H9 (cell line): Measurements from ENCODE around the gene KLC1. TPM values are rescaled to one million over a fixed set of nuclear protein-coding genes. Genes with fewer than 3 reads are reported as not detected.

Experiments
- DNase-seq: peaks from one replicate; pipeline ENCODE4 v3.0.0-alpha.2; 2017
- H2AFZ ChIP-seq: one replicate; pipeline ENCODE4 v1.6.1; 2013; ENCODE audit warnings: mild to moderate bottlenecking, low read length, control low read depth, moderate library complexity
- H2AK5ac ChIP-seq: 2 replicates; pipeline ENCODE4 v1.6.1; 2013; ENCODE audit warnings: low read length, control low read depth, mixed read lengths; ENCODE audit not compliant: insufficient read length
- H2BK120ac ChIP-seq: one replicate; pipeline ENCODE4 v1.6.1; 2013; ENCODE audit warnings: low read depth, mild to moderate bottlenecking, low read length, control low read depth, inconsistent platforms; ENCODE audit not compliant: poor library complexity, severe bottlenecking
- H2BK12ac ChIP-seq: 2 replicates; pipeline ENCODE4 v1.6.1; 2013; ENCODE audit warnings: low read length, control low read depth, mixed read lengths, low read depth; ENCODE audit not compliant: insufficient read length
- H2BK15ac ChIP-seq: 2 replicates; pipeline ENCODE4 v1.6.1; 2013; ENCODE audit warnings: low read depth, low read length, control low read depth
- H2BK20ac ChIP-seq: one replicate; pipeline ENCODE4 v1.6.1; 2013; ENCODE audit warnings: low read depth, mild to moderate bottlenecking, low read length, control low read depth, inconsistent platforms; ENCODE audit not compliant: poor library complexity, severe bottlenecking
- H2BK5ac ChIP-seq: 2 replicates; pipeline ENCODE4 v1.6.1; 2013; ENCODE audit warnings: low read length, control low read depth, mixed read lengths; ENCODE audit not compliant: insufficient read length
- H3K14ac ChIP-seq: 2 replicates; pipeline ENCODE4 v1.6.1; 2013; ENCODE audit warnings: low read length, control low read depth; ENCODE audit not compliant: insufficient read depth
- H3K18ac ChIP-seq: 2 replicates; pipeline ENCODE4 v1.6.1; 2013; ENCODE audit warnings: low read depth, mild to moderate bottlenecking, mixed read lengths, low read length, control low read depth; ENCODE audit not compliant: insufficient read length
- H3K23ac ChIP-seq: 2 replicates; pipeline ENCODE4 v1.6.1; 2013; ENCODE audit warnings: low read length, control low read depth, mixed read lengths, low read depth; ENCODE audit not compliant: insufficient read length
- H3K23me2 ChIP-seq: 2 replicates; pipeline ENCODE4 v1.6.1; 2013; ENCODE audit warnings: low read depth, mild to moderate bottlenecking, mixed read lengths, low read length, control low read depth; ENCODE audit not compliant: insufficient read length, poor library complexity, severe bottlenecking
- H3K27ac ChIP-seq: 2 replicates; pipeline ENCODE4 v1.5.1; 2013; ENCODE audit warnings: low read length, control low read depth, mixed read lengths, low read depth; ENCODE audit not compliant: insufficient read length
- H3K27me3 ChIP-seq: 2 replicates; pipeline ENCODE4 v1.6.1; 2013; ENCODE audit warnings: low read length, control low read depth, inconsistent platforms; ENCODE audit not compliant: insufficient read depth
- H3K4ac ChIP-seq: 2 replicates; pipeline ENCODE4 v1.6.1; 2013; ENCODE audit warnings: low read depth, mild to moderate bottlenecking, control low read depth, inconsistent platforms, low read length, moderate library complexity
- H3K4me1 ChIP-seq: 2 replicates; pipeline ENCODE4 v1.6.1; 2013; ENCODE audit warnings: low read length, control low read depth, inconsistent platforms; ENCODE audit not compliant: insufficient read depth
- H3K4me2 ChIP-seq: 2 replicates; pipeline ENCODE4 v1.6.1; 2013; ENCODE audit warnings: low read length, control low read depth, mixed read lengths; ENCODE audit not compliant: insufficient read length, insufficient read depth
- H3K56ac ChIP-seq: 2 replicates; pipeline ENCODE4 v1.6.1; 2013; ENCODE audit warnings: low read depth, mild to moderate bottlenecking, mixed read lengths, low read length, control low read depth; ENCODE audit not compliant: insufficient read length
- H3K79me1 ChIP-seq: 2 replicates; pipeline ENCODE4 v1.6.1; 2013; ENCODE audit warnings: low read depth, mild to moderate bottlenecking, moderate library complexity, low read length, control low read depth, inconsistent platforms; ENCODE audit not compliant: insufficient read depth, poor library complexity, severe bottlenecking
- H3K79me2 ChIP-seq: 2 replicates; pipeline ENCODE4 v1.6.1; 2013; ENCODE audit warnings: low read length, control low read depth, inconsistent platforms; ENCODE audit not compliant: insufficient read depth
- H3K9ac ChIP-seq: 2 replicates; pipeline ENCODE4 v1.6.1; 2013; ENCODE audit warnings: low read length, control low read depth, mixed read lengths; ENCODE audit not compliant: insufficient read length; ENCODE audit errors: extremely low read depth
- H3K9me3 ChIP-seq: one replicate; pipeline ENCODE4 v1.6.1; 2013; ENCODE audit warnings: low read depth, low read length, inconsistent platforms; ENCODE audit not compliant: control insufficient read depth
- H3T11ph ChIP-seq: one replicate; pipeline ENCODE4 v1.6.1; 2013; ENCODE audit warnings: mild to moderate bottlenecking, low read length, control low read depth, inconsistent platforms
- H4K20me1 ChIP-seq: one replicate; pipeline ENCODE4 v1.6.1; 2013; ENCODE audit not compliant: control insufficient read depth, insufficient read length, insufficient read depth
- H4K5ac ChIP-seq: 2 replicates; pipeline ENCODE4 v1.6.1; 2013; ENCODE audit warnings: low read depth, mild to moderate bottlenecking, mixed read lengths, low read length, control low read depth; ENCODE audit not compliant: insufficient read length
- H4K8ac ChIP-seq: replicated peaks from 2 replicates; pipeline ENCODE4 v1.6.1; 2013; ENCODE audit warnings: low read length, control low read depth, mixed read lengths, low read depth; ENCODE audit not compliant: insufficient read length
- H4K91ac ChIP-seq: 2 replicates; pipeline ENCODE4 v1.6.1; 2013; ENCODE audit warnings: low read depth, mild to moderate bottlenecking, moderate library complexity, mixed read lengths, low read length, control low read depth; ENCODE audit not compliant: insufficient read length
- H3K27ac Mint-ChIP-seq, 3 experiments: 2 replicates in 2 of 3; 3 replicates in 1 of 3; pipeline ENCODE4 v1.8.0; 2020 to 2021; ENCODE audit warnings: mixed read lengths in 3 of 3, mild to moderate bottlenecking in 1 of 3, moderate library complexity in 1 of 3
- H3K27me3 Mint-ChIP-seq: 2 replicates; pipeline ENCODE4 v1.8.0; 2021; ENCODE audit warnings: low read depth, mild to moderate bottlenecking, moderate library complexity, mixed read lengths
- H3K36me3 Mint-ChIP-seq, 3 experiments: 2 replicates in 2 of 3; 3 replicates in 1 of 3; pipeline ENCODE4 v1.8.0; 2020 to 2021; ENCODE audit warnings: low read depth in 3 of 3, mixed read lengths in 3 of 3; ENCODE audit not compliant: insufficient read depth in 1 of 3
- H3K4me1 Mint-ChIP-seq, 2 experiments: 2 replicates each; pipeline ENCODE4 v1.8.0; 2020; ENCODE audit warnings: mixed read lengths in 2 of 2
- H3K4me3 Mint-ChIP-seq, 2 experiments: 2 replicates in 1 of 2; 3 replicates in 1 of 2; pipeline ENCODE4 v1.8.0; 2020 to 2021; ENCODE audit warnings: mild to moderate bottlenecking in 2 of 2, mixed read lengths in 2 of 2, moderate library complexity in 1 of 2
- H3K9me3 Mint-ChIP-seq, 2 experiments: 2 replicates in 1 of 2; 3 replicates in 1 of 2; pipeline ENCODE4 v1.8.0; 2020; ENCODE audit warnings: mild to moderate bottlenecking in 2 of 2, mixed read lengths in 2 of 2, moderate library complexity in 1 of 2
- WGBS: extraction: QIAGEN DNeasy Blood & Tissue Kit; methylation state at CpG from one replicate; pipeline ENCODE4 v1.1.7; 2013; ENCODE audit warnings: missing lambda C conversion rate, low lambda C conversion rate, mixed read lengths; ENCODE audit not compliant: insufficient read length; ENCODE audit errors: extremely low coverage; 5-methylcytosine and 5-hydroxymethylcytosine counted together
- total RNA-seq: library from RNA; stranded (reverse); gene quantifications from 2 replicates; pipeline ENCODE4 v1.2.1, GENCODE V29; 2021
- TF ChIP-seq, protein P1 (sequence below): fragments of 200-600 bp; sonication (generic); conservative IDR thresholded peaks from 3 replicates; pipeline ENCODE4 v1.8.0; 2021; ENCODE audit warnings: antibody characterized with exemption, mild to moderate bottlenecking

The KLC1 gene
- total RNA-seq, 1 experiment from 2014 or later: 143 TPM

DNA sequence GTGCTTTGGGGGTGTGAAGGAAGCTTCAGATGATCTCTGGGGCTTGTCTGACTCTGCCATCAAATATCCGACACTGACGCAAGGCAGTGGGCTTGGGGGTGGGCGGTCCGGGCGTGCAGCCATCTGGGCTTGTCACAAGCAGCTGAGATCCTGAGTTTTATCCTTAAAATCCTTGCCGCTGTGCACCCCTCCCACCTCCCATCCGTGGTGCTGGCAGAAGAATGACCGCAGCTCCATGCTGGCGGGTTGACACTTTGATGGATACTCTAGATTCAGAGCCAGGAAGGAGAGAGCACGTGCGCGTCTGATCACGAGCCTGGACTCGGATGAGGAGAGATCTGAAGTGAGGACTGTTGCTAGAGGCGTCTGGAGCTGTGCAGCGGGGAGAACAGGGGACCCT, 89.6 kb downstream of the KLC1 start:
- no peak overlapping the region for H2BK20ac ChIP-seq
- H2BK12ac ChIP-seq: no peak overlapping the region
- no peak overlapping the region; a peak in 1 of 5 replicates for H3K4me3 Mint-ChIP-seq
- no peak overlapping the region for H2AFZ ChIP-seq
- H2BK5ac ChIP-seq: no peak overlapping the region
- H2AK5ac ChIP-seq: no peak overlapping the region
- no peaks in the 10 kb centered on the region; the same call in 1 of the 2 replicates for H3K4me1 ChIP-seq
- TF ChIP-seq, protein P1, sequence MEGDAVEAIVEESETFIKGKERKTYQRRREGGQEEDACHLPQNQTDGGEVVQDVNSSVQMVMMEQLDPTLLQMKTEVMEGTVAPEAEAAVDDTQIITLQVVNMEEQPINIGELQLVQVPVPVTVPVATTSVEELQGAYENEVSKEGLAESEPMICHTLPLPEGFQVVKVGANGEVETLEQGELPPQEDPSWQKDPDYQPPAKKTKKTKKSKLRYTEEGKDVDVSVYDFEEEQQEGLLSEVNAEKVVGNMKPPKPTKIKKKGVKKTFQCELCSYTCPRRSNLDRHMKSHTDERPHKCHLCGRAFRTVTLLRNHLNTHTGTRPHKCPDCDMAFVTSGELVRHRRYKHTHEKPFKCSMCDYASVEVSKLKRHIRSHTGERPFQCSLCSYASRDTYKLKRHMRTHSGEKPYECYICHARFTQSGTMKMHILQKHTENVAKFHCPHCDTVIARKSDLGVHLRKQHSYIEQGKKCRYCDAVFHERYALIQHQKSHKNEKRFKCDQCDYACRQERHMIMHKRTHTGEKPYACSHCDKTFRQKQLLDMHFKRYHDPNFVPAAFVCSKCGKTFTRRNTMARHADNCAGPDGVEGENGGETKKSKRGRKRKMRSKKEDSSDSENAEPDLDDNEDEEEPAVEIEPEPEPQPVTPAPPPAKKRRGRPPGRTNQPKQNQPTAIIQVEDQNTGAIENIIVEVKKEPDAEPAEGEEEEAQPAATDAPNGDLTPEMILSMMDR: no peak
- H3K18ac ChIP-seq: no peak overlapping the region
- no peak overlapping the region for H3K4ac ChIP-seq
- no peaks in the 10 kb centered on the region for H3K9me3 Mint-ChIP-seq
- peaks cover 21 to 24% of the 10 kb centered on the region in 2 experiments for H3K4me1 Mint-ChIP-seq
- H3K56ac ChIP-seq: no peak overlapping the region
- H4K8ac ChIP-seq: no peak overlapping the region
- no peak overlapping the region for H4K91ac ChIP-seq
- no peaks in the 10 kb centered on the region for H4K20me1 ChIP-seq
- no peaks in the 10 kb centered on the region for H3K27me3 ChIP-seq
- H3K79me2 ChIP-seq: no peaks in the 10 kb centered on the region; the same call in 1 of the 2 replicates
- no peaks in the 10 kb centered on the region for H3K9me3 ChIP-seq
- peak overlapping the region in 1 of 3 experiments; percentile 45; a peak in 1 of 7 replicates for H3K27ac Mint-ChIP-seq
- no peak for DNase-seq
- no peak overlapping the region for H3K23ac ChIP-seq
- H4K5ac ChIP-seq: no peak overlapping the region
- H3T11ph ChIP-seq: no peak overlapping the region
- no peak overlapping the region for H3K4me2 ChIP-seq
- no peak overlapping the region for H2BK15ac ChIP-seq
- no peak overlapping the region for H2BK120ac ChIP-seq
- peaks cover 5% of the 10 kb centered on the region for H3K79me1 ChIP-seq
- H3K23me2 ChIP-seq: no peaks in the 10 kb centered on the region
- WGBS: no CpG with 5 or more reads among the region's 16 CpGs
- H3K9ac ChIP-seq: no peak overlapping the region
- no peaks in the 10 kb centered on the region; the same call in 1 of the 2 replicates for H3K27me3 Mint-ChIP-seq
- H3K14ac ChIP-seq: no peak overlapping the region; the same call in 1 of the 2 replicates
- no peak overlapping the region for H3K27ac ChIP-seq
- peaks cover 5 to 9% (median 5%) of the 10 kb centered on the region in 3 experiments; a peak in 5 of 7 replicates for H3K36me3 Mint-ChIP-seq
